NT2/D1 (cell line): Measurements from ENCODE around the gene WDR35.

Source experiments
- YY1 ChIP-seq: IDR thresholded peaks from 2 replicates; pipeline ENCODE4 v1.6.1; 2011; ENCODE audit not compliant: insufficient read length, insufficient read depth
- ZNF274 ChIP-seq: IDR thresholded peaks from 2 replicates; pipeline ENCODE4 v1.6.1; 2011; ENCODE audit warnings: mild to moderate bottlenecking, low read depth, low read length

DNA sequence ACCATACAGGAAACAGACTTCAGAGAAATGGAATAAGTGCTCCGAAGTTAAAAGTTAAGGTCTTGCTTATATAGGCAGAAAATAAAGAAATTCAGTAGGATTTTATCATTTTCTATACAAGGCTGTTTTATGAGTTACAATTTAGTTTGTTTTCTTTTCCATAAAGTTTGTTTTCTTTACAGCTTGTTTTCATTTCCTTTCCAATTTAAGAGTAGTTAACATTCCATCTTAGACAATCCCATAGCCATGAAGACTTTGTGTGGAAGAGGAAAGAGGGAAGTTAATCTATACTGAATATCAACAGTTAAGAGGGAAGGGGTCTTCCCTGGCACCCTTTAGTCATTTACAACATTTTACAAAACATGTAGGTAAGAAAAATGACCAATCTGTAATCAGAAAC is 114.6 kb downstream of the WDR35 start:
- TF ChIP-seq ZNF274 (no peak), YY1 (no peak)
